Stimulated activated CD4-positive, alpha-beta T cell treated with anti-CD3 and anti-CD28 coated beads, Interleukin-1b, Interleukin-23, amount 100 ng/mL, for 48 hours (primary cell): ENCODE results near the gene MMP21.

ENCODE experiments used
- DNase-seq: peaks from one replicate; pipeline ENCODE4 v3.0.0-alpha.2; 2020

Gene MMP21

DNA sequence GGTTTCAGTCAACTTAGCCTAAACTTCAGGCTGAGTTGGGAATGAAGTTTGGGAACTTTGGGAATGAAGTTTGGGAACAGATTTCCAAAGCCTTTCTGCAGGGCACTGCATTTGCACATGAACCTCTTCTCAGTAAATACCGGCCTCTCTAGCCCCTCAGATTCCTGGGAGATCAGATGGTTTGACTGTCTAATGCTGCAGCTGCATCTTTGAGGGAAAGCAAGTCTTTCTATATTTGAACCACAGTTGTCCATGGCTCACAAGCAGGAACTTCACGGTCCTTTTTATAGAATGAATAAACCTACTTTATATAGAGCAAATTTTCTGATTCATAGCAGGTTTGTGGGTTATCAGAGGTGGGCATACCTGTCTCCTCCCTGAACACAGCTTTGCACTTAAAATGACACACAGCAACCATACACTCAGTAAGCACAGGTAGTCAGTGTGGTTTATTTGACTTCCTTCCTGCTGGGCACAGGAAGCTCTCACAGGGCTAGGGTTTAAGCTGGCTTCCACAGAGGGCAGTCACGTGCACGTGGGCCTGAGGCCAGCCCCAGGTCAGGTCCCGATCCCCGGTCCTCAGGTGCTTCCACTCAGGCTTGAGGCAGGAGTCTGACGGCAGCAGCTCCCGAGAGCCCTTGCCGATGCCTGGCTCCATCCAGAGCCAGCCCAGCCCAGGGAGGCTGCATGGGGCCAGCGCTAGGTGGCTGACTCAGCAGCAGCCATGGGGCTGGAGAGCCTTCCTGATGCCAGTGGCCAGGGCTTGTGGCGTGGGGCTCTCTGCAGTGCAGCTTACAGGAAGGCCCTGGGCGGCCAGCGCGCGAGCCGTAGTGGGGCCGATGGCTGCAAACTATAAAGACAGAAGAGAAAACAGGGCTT lies 12.8 kb upstream of the MMP21 start:
- no peak for DNase-seq

DNA sequence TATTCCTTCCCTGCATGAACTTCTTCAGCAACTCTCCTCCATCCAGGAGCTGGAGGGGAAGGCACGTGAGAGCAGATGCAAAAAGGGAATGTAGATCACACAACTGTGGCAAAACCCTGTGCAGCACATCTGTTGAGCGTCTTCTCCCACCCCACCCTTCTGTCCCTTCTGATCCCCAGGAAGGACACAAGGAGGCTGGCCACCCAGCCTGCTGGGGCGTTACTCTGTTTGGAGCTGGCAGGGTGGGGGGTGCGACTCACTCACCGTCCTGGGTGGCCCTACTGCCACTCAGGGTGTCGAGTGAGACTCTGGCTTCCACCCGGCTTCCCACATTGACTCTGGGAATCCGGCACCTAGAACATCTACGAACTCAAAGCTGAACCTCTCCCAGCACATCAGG lies 10.2 kb upstream of the MMP21 start:
- DNase-seq = no peak

DNA sequence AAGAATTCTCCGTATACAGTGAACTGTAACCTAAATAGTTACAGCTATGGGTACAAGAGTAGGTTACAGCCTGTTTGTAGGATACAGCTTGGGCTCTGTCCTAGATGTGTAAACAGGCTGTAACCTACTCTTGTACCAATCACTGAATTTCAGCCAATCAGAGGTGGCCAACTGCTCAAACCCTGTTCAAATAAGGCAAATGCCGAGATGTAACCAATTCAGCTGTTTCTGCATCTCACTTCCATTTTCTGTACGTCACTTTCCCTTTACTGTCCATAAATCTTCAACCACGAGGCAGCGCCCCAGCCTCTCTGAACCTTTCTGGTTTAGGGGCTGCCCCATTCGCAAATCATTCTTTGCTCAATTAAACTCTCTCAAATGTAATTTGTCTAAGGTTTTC lies 8.3 kb upstream of the MMP21 start:
- no peak for DNase-seq

DNA sequence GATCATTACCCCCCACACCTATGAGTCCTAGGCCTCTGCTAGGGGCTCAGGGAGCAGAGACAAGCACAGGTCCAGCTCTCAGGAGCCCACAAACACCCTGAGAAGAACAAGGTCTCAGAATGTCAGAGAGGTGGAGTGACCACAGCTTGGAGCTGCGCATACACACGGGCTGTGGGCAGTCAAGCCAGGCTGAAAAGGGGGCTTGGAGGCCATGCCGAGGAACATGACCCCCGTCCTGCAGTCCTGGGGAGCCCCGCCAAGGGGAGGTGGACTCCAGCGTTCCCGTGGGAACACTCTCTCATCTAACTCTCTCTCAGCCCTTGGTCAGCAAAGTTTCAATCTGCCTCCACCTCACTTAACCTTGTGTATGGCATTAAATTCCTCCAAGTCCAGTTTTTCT lies 7.8 kb upstream of the MMP21 start:
- DNase-seq = no peak

DNA sequence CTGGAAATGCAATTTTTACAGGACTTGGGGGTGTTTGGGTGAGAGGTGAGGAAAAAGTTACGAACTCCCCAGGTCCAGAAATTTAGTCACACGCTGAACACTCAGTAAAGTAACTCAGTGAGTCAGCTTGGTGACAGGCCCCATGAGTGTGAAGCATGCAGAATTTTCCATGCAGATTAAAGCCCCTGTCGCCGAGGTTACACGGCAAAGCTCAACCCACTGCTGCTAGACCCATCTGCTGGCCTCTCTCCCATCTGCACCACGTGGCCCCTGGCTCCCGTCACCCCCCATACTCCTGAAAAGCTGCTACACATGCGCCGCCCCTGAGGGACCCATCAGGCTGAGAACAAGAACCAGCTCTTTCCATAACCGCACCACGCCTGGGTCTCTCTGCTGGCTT lies 7.0 kb upstream of the MMP21 start:
- DNase-seq = no peak

DNA sequence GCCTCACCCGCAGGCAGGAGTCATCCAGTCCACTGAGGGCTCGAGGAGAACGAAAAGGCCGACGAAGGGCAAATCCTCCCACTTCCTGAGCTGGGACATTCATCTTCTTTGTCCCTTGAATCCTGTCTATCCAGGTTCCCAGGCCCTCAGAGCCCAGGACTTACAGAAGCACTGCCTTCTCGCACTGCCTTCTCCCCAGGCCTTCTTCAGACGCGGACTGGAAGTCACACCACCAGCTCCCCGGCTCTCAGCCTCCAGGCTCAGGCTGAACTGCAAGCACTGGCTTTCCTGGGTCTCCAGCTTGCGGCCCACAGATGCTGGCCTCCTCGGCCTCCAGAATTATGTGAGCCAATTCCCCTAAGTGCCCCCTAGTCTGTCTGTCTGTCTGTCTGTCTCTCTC lies 6.4 kb upstream of the MMP21 start:
- no peak for DNase-seq

DNA sequence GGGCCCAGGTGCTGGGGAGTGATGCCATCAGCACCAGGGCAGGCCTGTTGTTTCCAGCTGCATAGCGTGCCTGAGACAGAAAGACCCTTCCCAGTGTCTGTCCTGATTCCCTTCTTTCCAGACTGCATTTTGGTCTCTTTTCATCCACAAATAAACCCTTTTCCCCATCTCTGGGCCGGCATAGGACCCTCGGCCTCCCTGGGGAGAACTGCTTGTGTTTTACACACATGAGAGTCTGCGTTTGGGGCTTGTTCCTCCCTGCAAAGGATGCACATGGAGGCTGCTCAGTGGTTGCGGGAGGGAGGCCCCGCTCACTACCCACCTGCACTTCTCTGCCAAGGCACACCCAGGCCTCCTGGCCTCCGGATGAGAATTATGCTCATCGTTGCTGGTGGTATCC lies 5.8 kb upstream of the MMP21 start:
- DNase-seq = no peak

DNA sequence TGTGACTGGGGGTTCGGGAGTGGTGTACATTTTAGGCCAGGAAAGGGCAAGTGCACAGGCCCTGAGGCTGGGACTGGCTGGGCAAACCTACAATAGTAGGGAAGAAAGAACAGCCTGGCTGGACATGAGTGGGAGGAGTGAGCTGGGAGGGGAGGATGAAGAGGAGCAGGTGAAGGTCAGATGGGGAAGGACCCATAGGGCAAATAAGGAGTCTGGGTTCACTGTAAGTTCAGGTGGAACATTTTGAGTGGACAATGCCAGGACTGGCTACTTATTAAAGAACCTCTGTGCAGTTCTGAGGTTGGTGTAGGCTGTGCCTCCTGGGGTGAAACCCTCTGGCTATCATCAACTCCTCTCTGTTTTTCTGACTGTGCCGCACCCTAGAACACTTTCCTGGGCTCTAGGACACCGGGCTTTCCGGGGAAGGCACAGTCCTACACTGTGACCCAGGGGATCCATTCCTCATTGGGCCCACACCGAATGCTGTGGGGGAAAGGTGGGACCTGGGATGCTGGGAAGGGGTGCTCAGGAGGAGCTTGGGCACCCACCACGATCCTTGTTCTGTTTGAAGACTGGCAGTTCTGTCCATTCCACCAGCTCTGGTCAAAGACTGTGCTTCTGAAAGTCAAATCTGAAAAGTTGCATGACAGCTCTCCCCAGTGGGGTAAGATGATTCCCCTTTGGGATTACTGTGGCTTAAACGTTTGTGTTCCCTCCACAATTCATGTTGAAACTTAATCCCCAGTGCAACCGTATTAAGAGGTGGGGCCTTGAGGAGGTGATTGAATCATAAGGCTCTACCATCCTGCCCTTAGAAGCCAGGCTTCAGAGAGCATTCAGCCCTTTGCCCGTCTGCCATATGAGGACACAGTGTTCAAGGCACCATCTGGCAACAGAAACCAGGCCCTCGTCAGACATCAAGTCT lies 4.0 kb upstream of the MMP21 start:
- no peak for DNase-seq

DNA sequence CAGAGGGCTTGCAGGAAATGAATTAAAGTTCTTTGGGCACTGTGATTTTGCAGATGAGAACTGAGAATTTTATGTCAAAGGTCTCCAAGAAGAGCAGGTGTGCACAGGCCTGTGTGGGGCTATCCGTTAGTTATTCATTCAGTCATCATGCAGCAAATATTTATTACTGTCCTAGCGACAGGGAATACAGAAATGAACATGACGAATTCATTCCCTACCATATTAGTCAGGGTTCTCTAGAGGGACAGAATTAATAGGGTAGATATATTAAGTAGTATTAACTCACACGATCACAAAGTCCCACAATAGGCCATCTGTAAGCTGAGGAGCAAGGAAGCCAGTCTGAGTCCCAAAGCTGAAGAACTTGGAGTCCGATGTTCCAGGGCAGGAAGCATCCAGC lies 2.9 kb upstream of the MMP21 start:
- DNase-seq = no peak

DNA sequence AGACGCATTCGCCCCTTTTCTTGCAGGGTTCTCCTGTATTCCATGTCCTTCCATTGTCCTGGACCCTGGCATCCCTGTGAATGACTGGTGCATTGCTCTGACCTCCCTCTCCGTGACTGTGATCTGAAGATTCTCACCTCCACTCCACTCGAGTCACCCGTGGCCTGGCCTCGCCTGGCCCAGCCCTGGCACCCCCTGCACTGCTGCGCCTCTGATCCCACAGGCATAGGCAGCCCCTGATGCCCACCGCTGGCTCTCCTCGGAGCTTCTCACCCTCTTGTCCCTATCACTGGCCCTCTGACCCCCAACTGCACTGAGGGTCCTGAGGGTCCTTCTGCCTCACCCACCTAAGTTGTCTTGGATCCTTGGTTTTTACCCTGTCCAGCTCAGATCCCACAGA lies 2.2 kb upstream of the MMP21 start:
- DNase-seq = no peak

DNA sequence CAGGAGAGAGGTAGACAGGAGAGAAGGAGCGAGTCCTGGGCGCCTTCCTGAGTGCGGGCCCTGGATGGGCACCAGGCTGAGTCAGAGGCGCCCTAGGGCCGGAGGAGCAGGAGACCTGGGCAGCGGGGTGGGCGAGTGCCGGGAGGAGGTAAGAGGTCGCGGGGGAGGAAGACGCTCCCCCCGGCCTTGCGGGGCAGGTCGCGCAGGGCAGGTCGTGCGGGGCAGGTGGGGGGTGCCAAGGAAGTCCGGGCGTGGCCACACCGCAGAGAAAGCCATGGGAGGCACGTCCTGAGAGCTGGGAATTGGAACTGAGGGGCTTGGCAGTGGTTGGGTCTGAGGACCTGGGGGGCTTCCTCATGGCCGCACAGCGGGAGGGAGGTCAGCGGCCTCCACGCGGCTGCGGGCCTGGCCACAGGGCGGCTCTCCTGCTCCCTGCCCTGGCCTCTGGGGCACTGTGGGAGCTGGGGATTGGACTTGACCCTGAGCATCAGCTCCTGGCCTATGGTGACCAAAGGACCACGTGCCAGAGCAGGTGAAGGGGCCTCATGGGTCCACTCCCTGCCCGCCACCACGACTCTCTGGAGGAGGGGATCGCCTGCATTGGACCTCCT lies 935 bp downstream of the MMP21 start:
- no peak for DNase-seq

DNA sequence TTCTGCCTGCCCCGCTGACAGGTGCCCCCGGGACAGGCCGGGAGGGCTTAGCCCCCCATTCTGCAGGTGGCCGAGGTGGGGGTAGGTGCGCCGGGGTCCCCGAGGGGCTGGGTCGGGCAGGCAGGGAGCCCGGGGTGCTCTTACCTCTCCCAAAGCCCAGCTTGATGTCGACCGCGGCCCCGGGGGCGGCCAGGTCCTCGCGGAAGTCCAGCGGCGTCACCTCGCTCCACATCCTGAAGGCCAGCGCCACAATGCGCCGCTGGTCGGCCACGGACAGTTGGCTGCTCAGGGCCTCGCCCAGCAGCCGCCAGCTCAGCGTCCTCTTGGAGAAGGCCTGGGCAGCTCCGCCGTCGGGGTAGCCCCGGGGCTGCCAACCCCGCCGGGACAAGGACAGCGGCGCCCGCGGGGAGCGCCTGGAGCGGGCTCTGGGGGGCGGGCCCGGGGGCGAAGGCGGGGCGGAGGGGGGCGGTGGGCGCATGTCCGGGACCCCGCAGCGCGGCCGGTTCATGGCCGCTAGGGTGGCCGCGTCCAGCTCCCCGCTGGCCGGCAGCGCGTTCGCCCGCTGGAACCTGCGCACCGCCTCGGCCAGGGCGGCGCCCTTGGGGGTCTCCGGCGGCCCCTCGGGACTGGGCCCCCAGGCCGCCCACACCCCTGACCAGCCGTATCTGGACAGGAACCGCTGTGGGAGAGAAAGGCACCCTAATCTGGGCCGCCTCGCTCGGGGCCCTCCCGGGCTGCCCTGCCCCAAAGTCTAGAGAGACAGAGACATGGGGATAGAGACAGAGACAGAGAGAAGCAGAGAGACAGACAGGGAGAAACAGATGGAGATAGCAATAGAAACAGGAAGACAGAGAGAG lies 1.7 kb downstream of the MMP21 start:
- no peak for DNase-seq

DNA sequence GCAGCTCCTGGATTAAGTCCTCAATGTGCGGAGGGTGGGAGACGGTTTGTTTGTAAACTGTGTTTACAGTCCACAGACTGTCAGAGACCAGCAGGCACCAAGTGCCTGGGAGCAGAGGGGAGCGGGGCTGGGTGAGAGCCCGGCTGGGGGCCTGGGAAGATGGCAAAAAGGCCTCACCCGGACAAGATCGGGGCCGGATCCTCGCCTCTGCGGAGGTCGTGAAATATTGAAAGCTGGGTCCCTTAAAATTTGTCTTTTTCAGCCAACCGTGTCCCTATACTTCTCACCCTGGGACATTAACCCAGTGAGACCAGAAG lies 2.8 kb downstream of the MMP21 start:
- DNase-seq = no peak

DNA sequence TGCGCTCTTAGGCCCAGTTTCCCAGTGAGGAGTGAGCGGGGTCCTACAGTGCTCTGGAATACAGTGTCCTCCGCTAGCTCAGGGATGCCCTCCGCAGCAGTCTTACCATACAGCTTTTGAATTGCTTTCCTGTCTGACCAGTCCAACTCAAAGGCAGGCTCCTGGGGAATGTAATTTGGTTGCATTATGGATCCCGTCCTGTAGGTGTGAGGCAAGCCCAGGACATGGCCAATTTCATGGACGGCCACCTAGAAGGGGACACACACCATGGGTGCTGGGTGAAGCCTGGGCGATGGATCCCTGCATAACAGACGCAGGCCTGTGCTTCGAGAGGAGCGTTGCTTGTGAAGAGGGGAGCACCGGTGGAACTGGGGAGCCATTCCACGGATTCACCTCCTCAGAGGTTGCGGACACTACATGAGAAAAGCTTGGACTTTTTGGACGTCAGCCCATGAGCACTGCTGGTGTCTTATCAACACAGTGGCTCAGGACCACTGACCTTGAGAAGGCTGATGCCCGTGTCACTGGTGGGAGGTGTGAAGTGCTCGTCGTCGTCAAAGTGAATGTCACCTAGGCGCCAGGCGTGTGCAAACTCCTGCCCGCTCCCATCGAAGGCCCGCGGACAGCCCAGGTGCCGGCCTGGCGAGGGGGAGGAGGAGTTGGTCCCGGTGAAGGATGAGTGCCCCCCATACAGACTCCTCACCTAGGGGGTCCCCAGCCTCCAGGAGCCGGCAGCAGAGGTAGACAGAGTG lies 3.3 kb downstream of the MMP21 start:
- no peak for DNase-seq

DNA sequence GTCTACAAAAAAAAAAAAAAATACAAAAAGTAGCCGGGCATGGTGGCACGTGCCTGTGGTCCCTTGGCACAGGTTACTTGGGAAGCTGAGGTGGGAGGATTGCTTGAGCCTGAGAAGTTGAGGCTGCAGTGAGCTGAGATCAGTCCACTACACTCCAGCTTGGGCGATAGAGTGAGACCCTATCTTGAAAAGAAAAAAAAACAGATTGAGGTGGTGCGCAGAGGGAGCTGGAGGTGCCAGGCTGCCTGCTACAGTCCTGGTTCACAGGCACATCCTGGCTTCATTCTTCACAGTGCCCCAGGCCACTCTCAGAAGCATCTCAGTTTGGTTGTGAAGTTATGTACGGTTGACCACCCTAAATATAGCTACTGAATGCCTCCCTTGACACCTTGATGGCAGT lies 4.8 kb downstream of the MMP21 start:
- no peak for DNase-seq

DNA sequence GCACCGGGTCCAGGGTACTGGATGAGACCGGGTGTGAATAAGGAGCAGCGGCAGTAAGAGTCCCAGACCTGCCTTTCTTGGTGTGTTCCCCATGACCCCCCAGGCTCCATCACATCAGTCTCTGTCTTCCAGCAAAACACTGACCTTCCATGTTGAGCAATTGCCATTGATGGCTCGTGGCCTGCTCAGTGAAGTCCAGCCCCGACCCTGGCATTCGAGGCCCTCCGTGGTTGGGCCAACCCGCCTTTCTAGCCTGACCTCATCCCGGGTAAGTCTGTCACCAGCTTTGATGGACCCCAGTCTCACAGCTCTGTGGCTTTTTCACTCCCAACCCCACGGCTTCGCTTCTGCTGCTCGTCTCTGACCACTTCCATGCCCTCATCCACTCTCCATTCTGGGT lies 6.4 kb downstream of the MMP21 start:
- DNase-seq = no peak

DNA sequence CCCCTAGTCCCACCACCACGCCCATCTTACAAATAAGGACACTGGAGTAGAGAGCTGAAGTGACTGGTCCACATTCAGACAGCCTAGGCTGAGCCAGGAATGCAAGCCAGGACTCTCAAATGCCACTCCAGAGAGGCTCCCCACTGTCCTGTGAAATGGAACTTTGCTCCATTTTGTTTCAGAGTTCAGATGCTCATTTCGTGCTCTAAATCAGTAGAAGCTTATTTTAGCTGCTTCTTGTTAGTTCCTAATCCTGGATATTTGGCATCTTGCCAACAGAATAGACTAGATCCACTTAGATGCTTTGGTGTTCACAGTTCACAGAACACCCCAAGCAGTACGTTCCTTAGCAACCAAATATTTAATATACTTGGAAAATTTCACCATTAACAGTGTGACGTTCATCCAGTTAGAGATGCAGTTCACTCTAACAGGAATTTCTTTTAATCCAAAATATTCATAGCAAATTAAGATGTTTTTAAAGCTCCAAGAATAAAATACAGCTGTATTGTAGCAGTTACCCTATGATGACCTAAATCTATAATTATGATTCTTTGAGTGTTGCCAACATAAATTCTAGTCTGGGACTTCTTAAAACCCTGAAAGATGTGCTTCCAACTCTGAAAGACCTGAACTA lies 7.3 kb downstream of the MMP21 start:
- DNase-seq = no peak

DNA sequence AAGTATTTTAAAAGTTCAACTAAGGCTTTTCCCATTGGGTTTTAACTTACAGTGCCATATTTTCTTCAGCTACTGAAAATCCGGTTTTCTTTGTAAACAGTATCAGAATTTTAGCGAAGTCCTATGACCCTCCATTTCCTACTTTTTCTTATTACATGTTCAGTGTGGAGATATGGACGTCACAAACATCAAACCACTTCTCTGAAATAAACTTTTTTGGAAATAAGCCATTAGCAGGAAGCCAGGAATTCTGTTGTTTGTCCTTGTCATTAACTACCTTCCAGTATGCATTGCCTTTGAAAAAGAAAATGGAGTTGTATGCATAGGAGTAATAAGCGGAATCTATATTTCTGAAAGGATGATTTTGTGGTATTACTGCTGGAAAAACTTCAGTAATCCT lies 9.1 kb downstream of the MMP21 start:
- DNase-seq = no peak

DNA sequence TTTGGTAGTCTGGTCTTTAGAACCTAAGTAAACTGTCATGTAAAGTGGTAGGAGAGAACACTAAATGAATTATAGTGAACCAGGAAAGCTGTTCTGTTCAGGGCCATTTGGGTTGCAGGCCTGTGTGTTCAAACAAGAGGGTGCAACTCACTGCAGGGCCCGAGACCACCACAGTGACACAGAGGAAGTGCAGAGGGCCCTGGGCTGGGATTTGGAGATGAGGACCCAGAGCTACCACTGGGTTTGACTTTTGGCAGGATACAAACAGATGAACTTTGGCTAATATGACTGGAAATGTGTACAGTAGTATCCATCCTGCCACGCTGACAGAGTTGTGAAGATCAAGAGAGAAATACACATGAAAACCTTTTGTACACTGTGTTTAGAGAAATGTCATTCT lies 9.8 kb downstream of the MMP21 start:
- DNase-seq = no peak

DNA sequence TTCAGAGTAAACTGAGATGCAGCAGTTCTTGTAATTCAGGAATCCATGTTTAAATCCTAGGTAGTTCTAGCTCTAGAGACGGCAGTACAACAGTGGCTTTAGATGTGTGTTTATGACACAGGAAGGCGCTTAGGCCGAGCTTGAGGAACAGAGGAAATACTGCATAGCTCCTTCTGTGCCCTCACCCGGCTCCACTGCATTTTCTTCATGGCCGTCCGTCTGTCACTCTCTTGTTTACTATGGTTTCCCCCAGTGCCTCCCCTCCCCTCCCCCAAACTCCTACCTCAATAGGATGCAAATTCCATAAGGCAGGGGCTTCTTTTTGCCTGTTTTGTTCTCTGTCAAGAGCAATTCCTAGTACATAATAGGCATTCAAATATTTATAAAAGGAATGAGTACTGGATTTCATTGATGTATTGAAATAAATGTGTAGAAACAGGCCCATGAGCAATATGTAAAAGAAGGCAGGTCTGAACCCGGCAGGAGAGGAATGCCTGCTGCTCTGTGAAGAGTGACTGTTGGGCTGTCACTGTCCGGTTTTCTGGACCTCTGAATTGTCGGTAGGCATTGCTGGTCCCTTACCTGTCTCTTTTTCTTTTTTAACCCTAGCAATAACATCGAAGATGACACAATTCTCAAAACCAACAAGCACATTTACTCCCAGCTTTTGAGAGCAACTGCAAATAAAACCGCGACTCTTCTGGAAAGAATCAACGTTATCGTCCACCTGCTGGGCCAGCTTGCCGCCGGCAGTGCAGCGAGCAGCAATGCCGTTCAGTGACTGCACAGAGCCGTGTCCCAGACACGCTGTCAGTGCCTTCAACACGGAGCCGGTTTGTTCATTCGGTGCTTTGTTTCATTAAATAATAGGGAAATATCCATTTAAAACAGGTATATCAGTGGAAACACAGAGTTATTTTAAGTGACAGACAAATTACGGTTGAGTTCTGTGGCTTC lies 12.7 kb downstream of the MMP21 start:
- no peak for DNase-seq
